IPS-15b (cell line): ENCODE data around the gene MRPL33.

Source experiments
- H3K27me3 ChIP-seq: one replicate; pipeline ENCODE4 v1.6.1; 2013; ENCODE audit warnings: low read length; ENCODE audit not compliant: control insufficient read depth, insufficient read depth
- H3K36me3 ChIP-seq: one replicate; pipeline ENCODE4 v1.6.1; 2013; ENCODE audit warnings: low read length; ENCODE audit not compliant: control insufficient read depth, insufficient read depth
- H3K4me1 ChIP-seq: one replicate; pipeline ENCODE4 v1.6.1; 2013; ENCODE audit warnings: mild to moderate bottlenecking, low read length; ENCODE audit not compliant: control insufficient read depth, insufficient read depth
- H3K4me3 ChIP-seq: one replicate; pipeline ENCODE4 v1.5.1; 2013; ENCODE audit warnings: low read depth, low read length
- H3K9ac ChIP-seq: one replicate; pipeline ENCODE4 v1.6.1; 2013; ENCODE audit warnings: low read depth, mild to moderate bottlenecking, low read length
- H3K9me3 ChIP-seq: one replicate; pipeline ENCODE4 v1.6.1; 2013; ENCODE audit warnings: mild to moderate bottlenecking, low read length; ENCODE audit not compliant: control insufficient read depth, insufficient read depth

MRPL33 gene

DNA sequence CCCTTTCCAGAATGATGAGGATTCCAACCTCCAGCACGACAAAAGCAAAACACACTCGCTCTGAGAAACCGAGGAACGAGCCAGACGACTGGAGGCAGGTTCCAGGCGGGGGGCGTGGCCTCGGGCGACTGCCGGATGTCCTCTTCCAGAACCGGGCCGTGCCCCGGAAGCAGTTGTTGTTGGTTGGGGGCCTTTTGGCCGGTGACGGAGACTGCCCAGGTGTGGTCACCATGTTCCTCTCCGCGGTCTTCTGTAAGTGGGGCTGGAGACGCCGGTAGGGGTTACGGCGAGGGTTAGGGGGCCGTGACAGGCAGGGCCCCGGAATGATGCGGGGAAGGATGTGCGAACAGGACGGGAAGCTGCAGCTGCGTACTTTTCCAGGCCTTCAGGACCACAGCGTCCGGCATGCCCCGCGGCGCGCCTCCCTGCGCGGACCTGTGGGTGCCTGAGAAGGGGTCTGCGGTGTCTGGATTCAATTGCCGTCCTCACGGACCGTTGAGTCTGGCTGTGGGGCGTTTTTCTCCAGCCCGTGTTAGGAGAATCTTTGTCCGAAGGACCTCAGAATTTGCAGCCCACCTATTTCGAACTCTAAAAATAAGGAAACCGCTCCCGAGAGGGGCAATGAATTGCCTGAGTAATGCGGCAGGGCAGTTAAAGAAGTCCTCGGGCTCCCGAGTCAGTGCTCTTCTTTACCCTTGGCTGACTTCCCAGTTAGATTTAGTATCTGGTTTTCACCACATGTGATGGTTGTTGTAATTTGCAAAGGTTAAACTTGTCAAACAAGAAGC is at the start of gene MRPL33:
Gene MRPL33 (plus strand): TSS at position 172 of the 788 bp plus-strand sequence. CDS start 59 bp downstream, at position 231.
- Histone ChIP-seq H3K36me3 (no peaks in the 10 kb centered on the region), H3K9ac (peak within 1 kb of the TSS; percentile 98), H3K9me3 (no peaks in the 10 kb centered on the region), H3K4me1 (peaks cover 4% of the 10 kb centered on the region), H3K27me3 (no peaks in the 10 kb centered on the region), H3K4me3 (peak within 1 kb of the TSS; percentile 99)

DNA sequence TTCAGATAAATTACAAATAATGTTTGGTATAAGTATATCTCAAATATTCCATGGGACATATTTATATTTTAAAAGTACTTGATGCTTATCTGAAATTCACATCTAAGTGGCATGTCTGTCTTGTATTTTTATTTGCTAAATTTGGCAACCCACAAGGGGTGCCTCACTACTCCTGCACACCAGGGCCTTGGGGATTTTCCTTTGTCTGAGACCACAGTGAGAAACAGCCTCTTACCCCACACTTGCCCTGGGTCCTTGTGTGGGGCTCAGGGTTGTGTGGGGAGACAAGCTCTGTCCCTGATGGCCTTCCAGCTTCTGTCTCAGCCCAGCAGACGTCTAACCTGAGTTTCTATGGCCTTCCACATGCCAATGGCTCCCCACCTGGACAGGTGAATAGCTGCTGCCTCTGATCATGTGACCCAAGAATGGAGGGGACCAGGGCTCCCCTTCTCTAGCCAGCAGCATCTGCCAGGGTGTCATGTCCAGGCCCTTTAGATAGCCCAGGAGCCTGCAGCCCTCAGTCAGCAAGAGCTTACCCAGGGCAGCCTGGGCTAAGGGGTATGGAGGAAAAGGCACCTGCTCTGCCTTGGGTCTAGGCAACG is 49.5 kb upstream of the MRPL33 start:
- Histone ChIP-seq H3K4me3 (no peak overlapping the region), H3K9me3 (no peaks in the 10 kb centered on the region), H3K36me3 (no peaks in the 10 kb centered on the region), H3K9ac (no peak overlapping the region), H3K4me1 (peaks cover 12% of the 10 kb centered on the region), H3K27me3 (peaks cover 5% of the 10 kb centered on the region)

DNA sequence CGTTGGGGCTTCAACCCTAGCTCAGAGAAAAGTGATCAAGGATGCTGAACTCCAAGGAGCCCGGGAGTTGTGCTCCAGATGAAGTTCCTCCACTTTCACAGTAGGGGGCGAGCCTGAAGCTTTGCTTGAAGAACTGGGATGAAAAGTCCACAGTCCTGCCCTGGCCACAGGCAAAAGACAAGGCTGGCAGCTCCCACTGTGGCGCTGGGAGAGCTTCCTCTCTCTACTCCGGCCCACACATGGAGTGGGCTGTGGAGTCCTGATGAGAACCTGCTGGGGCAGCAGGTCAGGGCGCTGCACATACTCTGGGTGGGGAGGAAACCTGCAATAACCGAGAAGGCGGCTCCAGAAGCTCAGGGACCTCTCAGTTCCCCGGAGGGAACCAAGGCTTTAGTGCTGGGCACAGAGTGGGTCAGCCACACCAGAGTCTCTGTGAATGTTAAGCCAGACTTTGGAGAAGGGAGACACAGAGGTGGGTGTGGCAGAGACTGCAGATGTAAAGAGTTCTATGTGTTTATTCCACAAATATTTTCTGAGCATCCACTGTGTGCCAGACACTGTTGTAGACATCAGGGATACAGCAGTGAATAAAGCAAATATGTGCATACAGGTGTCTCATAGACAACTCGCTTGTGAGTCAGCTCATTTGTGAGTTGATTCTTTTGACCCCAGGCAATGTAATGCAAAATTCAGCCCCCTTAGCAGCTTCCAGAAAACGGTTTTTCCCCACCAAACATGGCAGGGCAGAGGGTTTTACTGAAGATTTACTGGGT is 48.0 kb upstream of the MRPL33 start:
- Histone ChIP-seq H3K4me3 (no peak overlapping the region), H3K4me1 (peaks cover 12% of the 10 kb centered on the region), H3K36me3 (no peaks in the 10 kb centered on the region), H3K9ac (no peak overlapping the region), H3K9me3 (no peaks in the 10 kb centered on the region), H3K27me3 (no peaks in the 10 kb centered on the region)

DNA sequence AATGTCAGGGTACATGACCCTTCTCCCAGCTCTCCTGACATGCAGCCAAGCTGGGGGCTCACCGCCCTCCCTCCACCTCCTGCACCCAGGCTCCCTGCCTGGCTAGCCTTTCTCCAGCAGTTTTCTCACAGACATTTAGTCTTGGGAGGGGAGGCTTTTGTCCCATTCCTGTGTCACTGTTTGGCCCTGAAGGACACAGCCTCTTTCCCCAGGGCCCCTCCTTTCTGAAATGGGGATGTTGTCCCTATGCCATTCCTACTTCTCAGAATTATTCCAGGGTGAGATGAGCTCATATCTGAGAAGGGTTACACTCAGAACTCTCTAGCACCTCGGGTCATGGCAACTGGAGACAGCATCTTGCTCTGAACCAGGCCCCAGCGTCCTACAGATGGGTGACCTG is 47.3 kb upstream of the MRPL33 start:
- Histone ChIP-seq H3K9me3 (no peaks in the 10 kb centered on the region), H3K4me3 (no peak overlapping the region), H3K4me1 (peaks cover 12% of the 10 kb centered on the region), H3K36me3 (no peaks in the 10 kb centered on the region), H3K27me3 (no peaks in the 10 kb centered on the region), H3K9ac (no peak overlapping the region)

DNA sequence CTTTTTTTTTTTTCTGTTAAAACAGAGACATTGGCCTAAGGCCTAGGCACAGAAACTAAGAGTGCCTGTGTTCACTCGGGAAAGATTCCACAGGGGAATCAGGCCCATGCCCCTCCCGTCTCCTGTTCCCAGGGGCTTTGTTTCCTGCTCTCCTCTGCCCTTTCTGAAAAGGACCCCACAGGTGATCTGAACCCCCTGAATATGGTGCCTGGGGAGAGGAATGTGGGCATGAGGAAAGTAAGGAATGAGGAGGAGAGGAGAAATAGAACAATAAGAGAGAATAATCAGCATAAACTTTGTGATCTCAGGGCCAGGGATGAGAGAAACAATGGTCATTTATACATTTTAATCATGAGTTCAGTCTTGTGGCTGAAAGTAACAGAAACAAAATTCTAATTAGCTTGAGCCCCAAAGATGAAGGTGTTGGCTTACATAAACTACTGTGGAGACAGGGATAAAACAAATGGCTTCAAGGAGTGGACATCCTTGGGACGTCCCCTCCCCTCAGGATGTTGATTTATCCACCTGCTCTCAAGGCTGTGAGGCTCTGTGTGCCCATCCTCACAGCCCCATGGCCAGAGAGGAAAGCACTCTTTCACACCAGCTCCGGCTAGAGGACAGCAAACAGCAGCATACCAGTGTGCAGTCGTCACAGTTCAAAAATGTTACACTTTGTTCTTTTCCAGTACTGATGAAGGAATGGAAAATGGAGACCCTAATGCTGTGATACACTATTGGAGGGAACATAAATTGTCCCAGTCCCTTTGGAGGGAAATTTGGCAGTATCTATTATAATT is 46.4 kb upstream of the MRPL33 start:
- Histone ChIP-seq H3K4me3 (no peak overlapping the region), H3K36me3 (no peaks in the 10 kb centered on the region), H3K4me1 (peaks cover 12% of the 10 kb centered on the region), H3K27me3 (no peaks in the 10 kb centered on the region), H3K9ac (no peak overlapping the region), H3K9me3 (no peaks in the 10 kb centered on the region)

DNA sequence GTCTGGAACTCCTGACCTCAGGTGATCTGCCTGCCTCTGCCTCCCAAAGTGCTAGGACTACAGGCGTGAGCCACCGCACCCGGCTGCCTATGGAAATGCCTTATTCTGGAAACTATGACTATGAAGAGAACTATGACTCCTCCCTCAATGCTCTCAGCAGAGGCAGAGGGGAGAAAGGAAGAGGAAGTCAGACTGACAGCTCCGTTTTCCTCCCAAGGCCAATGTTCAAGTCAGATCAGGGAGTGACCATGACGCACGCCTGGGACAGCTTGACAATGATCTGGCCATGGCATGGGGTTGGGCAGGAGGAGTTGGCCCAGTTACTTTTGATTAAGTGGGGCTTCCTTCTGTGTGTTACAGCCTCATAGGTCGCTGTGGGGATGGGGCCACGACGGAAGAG is 44.3 kb upstream of the MRPL33 start:
- Histone ChIP-seq H3K9ac (no peak overlapping the region), H3K27me3 (no peaks in the 10 kb centered on the region), H3K36me3 (no peaks in the 10 kb centered on the region), H3K4me3 (no peak overlapping the region), H3K9me3 (no peaks in the 10 kb centered on the region), H3K4me1 (peaks cover 12% of the 10 kb centered on the region)

DNA sequence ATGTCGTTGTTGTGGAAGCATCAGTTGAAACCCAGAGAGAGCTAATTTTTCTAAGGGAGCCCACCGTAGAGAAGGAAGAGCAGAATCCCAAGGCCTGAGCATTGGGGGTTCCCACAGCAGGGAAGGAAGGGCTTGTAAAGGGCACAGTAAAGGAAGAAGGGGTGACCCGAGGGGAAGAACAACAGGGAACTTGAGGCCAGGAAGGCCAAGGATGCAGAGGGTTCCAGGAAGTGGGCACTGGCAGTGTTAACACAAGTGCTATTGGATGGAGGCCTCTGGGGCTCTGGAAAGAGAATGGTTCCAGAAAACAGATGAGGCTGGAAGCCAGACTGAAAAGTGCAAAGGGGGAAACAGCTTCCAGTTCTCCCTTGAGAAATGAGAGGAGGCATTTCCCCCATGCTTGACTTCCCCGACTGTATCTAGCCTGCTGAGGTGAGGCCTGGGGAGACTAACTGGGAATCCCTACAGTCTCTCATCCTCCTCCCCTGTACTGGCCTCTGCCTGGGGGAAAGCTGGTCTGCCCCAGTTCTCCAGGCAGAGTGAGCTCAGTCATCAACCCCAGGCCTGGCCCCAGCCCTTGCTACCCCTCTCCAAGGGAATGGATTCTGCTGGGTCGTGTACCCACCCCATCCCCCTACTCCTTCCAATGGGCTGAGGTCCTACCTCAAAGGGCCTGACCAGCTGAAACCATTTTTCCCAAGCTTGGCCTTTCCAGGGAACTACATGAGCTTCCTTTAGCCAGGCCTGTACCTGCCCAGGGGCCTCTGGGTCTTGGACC is 43.2 kb upstream of the MRPL33 start:
- Histone ChIP-seq H3K4me1 (peaks cover 12% of the 10 kb centered on the region), H3K9me3 (no peaks in the 10 kb centered on the region), H3K36me3 (no peaks in the 10 kb centered on the region), H3K27me3 (no peaks in the 10 kb centered on the region), H3K4me3 (no peak overlapping the region), H3K9ac (no peak overlapping the region)

DNA sequence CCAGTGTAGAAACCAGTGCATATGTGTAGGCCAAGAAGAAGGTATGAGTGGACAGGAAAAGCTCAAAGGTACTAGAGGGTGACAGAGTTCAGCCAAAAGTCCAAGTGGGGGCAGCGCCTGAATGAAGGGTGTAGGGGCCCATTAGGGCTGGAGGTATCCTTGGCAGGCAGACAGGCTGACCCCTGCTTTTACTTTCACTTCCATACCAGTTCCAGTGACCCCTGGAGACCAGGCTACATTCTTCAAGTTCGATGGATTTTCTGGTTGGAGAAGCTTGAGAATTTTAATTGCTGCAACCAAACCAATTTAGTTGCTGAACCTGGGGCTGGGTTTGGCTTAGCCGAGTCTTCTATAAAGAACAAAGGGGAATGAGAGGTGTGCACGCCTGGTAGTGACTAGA is 42.3 kb upstream of the MRPL33 start:
- no peaks in the 10 kb centered on the region for H3K36me3 ChIP-seq
- H3K9me3 ChIP-seq: no peaks in the 10 kb centered on the region
- no peak overlapping the region for H3K4me3 ChIP-seq
- H3K27me3 ChIP-seq: no peaks in the 10 kb centered on the region
- no peak overlapping the region for H3K9ac ChIP-seq
- H3K4me1 ChIP-seq: peaks cover 4% of the 10 kb centered on the region

DNA sequence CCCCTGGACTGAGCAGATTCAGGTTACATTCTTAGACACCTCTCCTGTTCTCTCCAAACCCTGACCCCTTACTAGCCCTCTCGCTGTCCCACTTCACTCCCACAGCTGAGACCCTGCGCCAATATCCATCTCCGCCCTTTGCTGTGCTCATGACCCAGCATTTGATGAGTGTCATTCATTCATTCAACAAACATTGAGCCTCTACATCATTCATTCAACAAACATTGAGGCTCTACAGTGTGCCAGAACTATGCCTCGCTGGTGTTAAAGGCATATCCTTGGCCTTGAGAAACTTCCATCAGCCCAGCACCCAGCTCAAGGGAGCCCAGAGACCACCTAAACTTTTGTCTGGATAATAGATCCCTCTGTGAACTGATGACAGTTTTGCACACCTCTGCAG is 41.9 kb upstream of the MRPL33 start:
- no peak overlapping the region for H3K4me3 ChIP-seq
- H3K9me3 ChIP-seq: no peaks in the 10 kb centered on the region
- H3K36me3 ChIP-seq: no peaks in the 10 kb centered on the region
- no peak overlapping the region for H3K9ac ChIP-seq
- peaks cover 3% of the 10 kb centered on the region for H3K27me3 ChIP-seq
- no peaks in the 10 kb centered on the region for H3K4me1 ChIP-seq

DNA sequence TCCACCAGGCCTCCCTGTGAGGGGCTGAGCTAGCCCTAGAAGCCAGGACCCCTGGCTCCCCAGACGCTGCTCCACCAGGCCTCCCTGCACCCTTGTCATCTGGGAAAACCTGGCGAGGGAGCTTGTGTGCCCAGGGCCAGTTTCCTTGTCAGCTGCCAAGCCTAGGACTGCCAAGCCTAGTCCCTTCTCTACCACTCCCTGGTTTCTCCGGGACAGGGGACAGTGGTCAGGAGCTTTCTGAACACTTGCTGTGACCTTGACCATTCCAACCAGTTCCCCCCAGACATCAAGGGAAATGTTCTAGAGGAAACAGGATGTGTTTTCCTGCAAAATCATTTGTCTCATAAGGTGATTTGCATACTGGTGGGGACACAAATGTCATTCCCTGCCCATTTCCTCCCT is 41.3 kb upstream of the MRPL33 start:
- H3K27me3 ChIP-seq: peaks cover 4% of the 10 kb centered on the region
- H3K4me1 ChIP-seq: no peaks in the 10 kb centered on the region
- H3K36me3 ChIP-seq: no peaks in the 10 kb centered on the region
- no peak overlapping the region for H3K9ac ChIP-seq
- no peaks in the 10 kb centered on the region for H3K9me3 ChIP-seq
- no peak overlapping the region for H3K4me3 ChIP-seq
